H1 (cell line): ENCODE results near the gene GNAT2. TPM values are rescaled to one million over a fixed set of nuclear protein-coding genes. Genes with fewer than 3 reads are reported as not detected.
A peak's percentile ranks its signal among the peaks of the same experiment; 100 is the strongest.

Experiments used
- CTCF ChIA-PET: fragments of 300-600 bp; sonication (Branson Sonifier 250); formaldehyde crosslinking; loops from one replicate; lab custom pipeline; 2021; ENCODE audit not compliant: partially characterized antibody; lab: Charles Lee
- POLR2A ChIA-PET: fragments of 300-600 bp; sonication (Branson Sonifier 250); formaldehyde crosslinking; loops from one replicate; lab custom pipeline; 2021; ENCODE audit warnings: inconsistent platforms; ENCODE audit not compliant: partially characterized antibody; lab: Charles Lee
- DNase-seq, 2 experiments: peaks; one replicate each; pipeline versions ENCODE4 v3.0.0 to v3.0.0-alpha.2; 2010 to 2022; ENCODE audit warnings: low spot score in 2 of 2, low read depth in 1 of 2, mixed read lengths in 1 of 2
- FAIRE-seq: peaks from 2 replicates; lab custom pipeline; 2011; peaks lifted over from hg19 to GRCh38; lab: Jason Lieb, UNC
- H2AFZ ChIP-seq: 2 replicates; pipeline ENCODE4 v1.8.1; 2012; ENCODE audit warnings: low read length, inconsistent platforms
- H2AK5ac ChIP-seq: 2 replicates; pipeline ENCODE4 v1.6.1; 2013; ENCODE audit warnings: low read depth, low read length
- H2BK120ac ChIP-seq: replicated peaks from 2 replicates; pipeline ENCODE3; 2013; ENCODE audit warnings: low read depth, low read length, inconsistent platforms
- H2BK12ac ChIP-seq: 2 replicates; pipeline ENCODE4 v1.6.1; 2013; ENCODE audit warnings: low read depth, low read length
- H2BK15ac ChIP-seq: 2 replicates; pipeline ENCODE4 v1.6.1; 2013; ENCODE audit warnings: low read length
- H2BK20ac ChIP-seq: 2 replicates; pipeline ENCODE4 v1.6.1; 2013; ENCODE audit warnings: low read length
- H2BK5ac ChIP-seq: 2 replicates; pipeline ENCODE4 v1.6.1; 2013; ENCODE audit warnings: low read depth, low read length
- H3K14ac ChIP-seq: 2 replicates; pipeline ENCODE4 v1.6.1; 2013; ENCODE audit warnings: inconsistent platforms; ENCODE audit not compliant: insufficient read length
- H3K18ac ChIP-seq: 2 replicates; pipeline ENCODE4 v1.6.1; 2013; ENCODE audit warnings: low read length; ENCODE audit errors: extremely low read depth
- H3K23ac ChIP-seq: 2 replicates; pipeline ENCODE4 v1.6.1; 2013; ENCODE audit warnings: inconsistent platforms; ENCODE audit not compliant: insufficient read length
- H3K23me2 ChIP-seq: 2 replicates; pipeline ENCODE4 v1.6.1; 2013; ENCODE audit warnings: low read depth, low read length
- H3K27ac ChIP-seq: 2 replicates; pipeline ENCODE4 v1.6.1; 2011; ENCODE audit warnings: low read depth, low read length, inconsistent platforms
- H3K27me3 ChIP-seq, 4 experiments: replicated peaks in 1 of 4; 1 replicate in 1 of 4; 2 replicates in 3 of 4; pipeline versions ENCODE4 v1.6.1 to v1.8.1; 2011 to 2013; ENCODE audit warnings: low read length in 3 of 4, mild to moderate bottlenecking in 3 of 4, inconsistent platforms in 2 of 4, mixed read lengths in 2 of 4, moderate library complexity in 1 of 4; ENCODE audit not compliant: control insufficient read depth in 3 of 4, insufficient read depth in 3 of 4; ENCODE audit errors: extremely low read depth in 1 of 4
- H3K36me3 ChIP-seq, 4 experiments: 2 replicates each; pipeline versions ENCODE4 v1.6.1 to v1.8.1; 2011 to 2013; ENCODE audit warnings: mild to moderate bottlenecking in 4 of 4, low read length in 3 of 4, moderate library complexity in 2 of 4, control low read depth in 1 of 4, inconsistent platforms in 1 of 4; ENCODE audit not compliant: insufficient read depth in 4 of 4, control insufficient read depth in 2 of 4
- H3K4ac ChIP-seq: replicated peaks from 2 replicates; pipeline ENCODE3; 2013; ENCODE audit warnings: low read length, low read depth, mixed read lengths, inconsistent platforms; ENCODE audit not compliant: insufficient read length
- H3K4me1 ChIP-seq, 4 experiments: replicated peaks in 1 of 4; 1 replicate in 1 of 4; 2 replicates in 3 of 4; pipeline versions ENCODE4 v1.6.1 to v1.8.1; 2011 to 2013; ENCODE audit warnings: low read length in 3 of 4, inconsistent platforms in 2 of 4, mixed read lengths in 1 of 4; ENCODE audit not compliant: insufficient read depth in 4 of 4, control insufficient read depth in 3 of 4
- H3K4me2 ChIP-seq, 2 experiments: 2 replicates each; pipeline versions ENCODE4 v1.6.1 to v1.8.1; 2011 to 2013; ENCODE audit warnings: low read depth in 2 of 2, low read length in 2 of 2, control low read depth in 1 of 2, inconsistent platforms in 1 of 2, mild to moderate bottlenecking in 1 of 2; ENCODE audit not compliant: insufficient read depth in 1 of 2
- H3K4me3 ChIP-seq, 4 experiments: fragments of 200-600, 300-600 bp in 1 of 4; sonication (generic), shearing (Covaris generic), sonication (Bioruptor Twin) in 1 of 4; 2 replicates each; pipeline versions ENCODE4 v1.5.1 to v1.8.1; 2011 to 2016; ENCODE audit warnings: low read length in 4 of 4, low read depth in 3 of 4, control low read depth in 2 of 4, inconsistent platforms in 2 of 4, mild to moderate bottlenecking in 2 of 4, mixed read lengths in 1 of 4, moderate library complexity in 1 of 4; ENCODE audit not compliant: insufficient read depth in 2 of 4; ENCODE audit errors: extremely low read depth in 1 of 4
- H3K56ac ChIP-seq: replicated peaks from 2 replicates; pipeline ENCODE3; 2013; ENCODE audit warnings: low read depth, mild to moderate bottlenecking, mixed read lengths, low read length, inconsistent platforms; ENCODE audit not compliant: insufficient read length
- H3K79me1 ChIP-seq: 2 replicates; pipeline ENCODE4 v1.6.1; 2013; ENCODE audit warnings: low read depth, low read length, control low read depth
- H3K79me2 ChIP-seq, 2 experiments: 2 replicates each; pipeline versions ENCODE4 v1.6.1 to v1.8.1; 2012 to 2013; ENCODE audit warnings: low read length in 2 of 2, mild to moderate bottlenecking in 2 of 2, inconsistent platforms in 1 of 2; ENCODE audit not compliant: insufficient read depth in 2 of 2, control insufficient read depth in 1 of 2
- H3K9ac ChIP-seq, 4 experiments: replicated peaks in 1 of 4; 1 replicate in 1 of 4; 2 replicates in 3 of 4; pipeline versions ENCODE4 v1.6.1 to v1.8.1; 2011 to 2013; ENCODE audit warnings: low read depth in 3 of 4, low read length in 3 of 4, control low read depth in 2 of 4, mild to moderate bottlenecking in 2 of 4, moderate library complexity in 2 of 4, inconsistent platforms in 1 of 4; ENCODE audit errors: extremely low read depth in 1 of 4
- H3K9me3 ChIP-seq, 2 experiments: 2 replicates each; pipeline versions ENCODE4 v1.6.1 to v1.8.1; 2012 to 2013; ENCODE audit warnings: mild to moderate bottlenecking in 2 of 2, moderate library complexity in 2 of 2, control low read depth in 1 of 2, inconsistent platforms in 1 of 2, low read depth in 1 of 2, low read length in 1 of 2, mixed read lengths in 1 of 2; ENCODE audit not compliant: insufficient read depth in 2 of 2
- H4K20me1 ChIP-seq, 2 experiments: replicated peaks in 1 of 2; 2 replicates each; pipeline versions ENCODE3 to v1.8.1; 2011 to 2013; ENCODE audit warnings: inconsistent platforms in 2 of 2, low read length in 2 of 2, mild to moderate bottlenecking in 1 of 2; ENCODE audit not compliant: insufficient read depth in 2 of 2, control insufficient read depth in 1 of 2
- H4K5ac ChIP-seq: 2 replicates; pipeline ENCODE4 v1.6.1; 2013; ENCODE audit warnings: low read length, low read depth, mixed read lengths, inconsistent platforms; ENCODE audit not compliant: insufficient read length
- H4K8ac ChIP-seq: 2 replicates; pipeline ENCODE4 v1.8.0; 2013; ENCODE audit warnings: mild to moderate bottlenecking, moderate library complexity, low read length, inconsistent platforms; ENCODE audit not compliant: insufficient read depth; ENCODE audit errors: extremely low read depth
- H4K91ac ChIP-seq: replicated peaks from 2 replicates; pipeline ENCODE3; 2013; ENCODE audit warnings: low read length, mixed read lengths, inconsistent platforms; ENCODE audit not compliant: insufficient read length
- GABPA ChIP-seq: IDR thresholded peaks from 2 replicates; pipeline ENCODE4 v1.6.1; 2011; ENCODE audit warnings: mild to moderate bottlenecking, low read length, moderate library complexity, borderline replicate concordance; ENCODE audit not compliant: insufficient read depth
- JUND ChIP-seq: IDR thresholded peaks from 2 replicates; pipeline ENCODE4 v1.6.1; 2011; ENCODE audit warnings: mild to moderate bottlenecking, improper control_type of control experiment, low read length
- MAFK ChIP-seq: IDR thresholded peaks from 2 replicates; pipeline ENCODE4 v1.6.1; 2012; ENCODE audit warnings: low read depth, mild to moderate bottlenecking, improper control_type of control experiment, low read length
- WGBS, 2 experiments: shearing (Covaris generic) in 1 of 2; methylation state at CpG; one replicate each; pipeline versions ENCODE4 v1.1.6 to v1.1.7; 2013 to 2015; ENCODE audit warnings: low lambda C conversion rate in 2 of 2, mixed read lengths in 2 of 2, inconsistent platforms in 1 of 2, low coverage in 1 of 2, missing lambda C conversion rate in 1 of 2; ENCODE audit not compliant: insufficient replicate concordance in 2 of 2, insufficient coverage in 1 of 2, insufficient read length in 1 of 2; ENCODE audit errors: extremely low coverage in 1 of 2, missing lambda C conversion rate in 1 of 2; 5-methylcytosine and 5-hydroxymethylcytosine counted together
- polyA plus RNA-seq, 7 experiments: library from polyadenylated mRNA; depleted of rRNA in 3 of 7; stranded (reverse) in 5 of 7; unstranded in 2 of 7; fragments of >200 nt in 5 of 7; fragments of 200-250 nt in 2 of 7; gene quantifications; 1 replicate in 5 of 7; 2 replicates in 1 of 7; 4 replicates in 1 of 7; pipeline versions ENCODE4 v1.2.1 to v1.2.3, GENCODE V29; 2011 to 2013; ENCODE audit warnings: missing spikeins in 2 of 7, mixed read lengths in 2 of 7
- total RNA-seq: library from RNA; stranded (reverse); fragmentation: NEBNext Ultra II Directional; extraction: Animal tissue kit (Norgen Biotek cat#: 25700); gene quantifications from 2 replicates; pipeline ENCODE4 v1.2.1, GENCODE V29; 2021

GNAT2 gene
- total and polyA plus RNA-seq, 2 of the 8 experiments (the other 6 are each of a cell fraction or from before 2014, with no cell fraction given): 0.05 TPM; not detected in 1

DNA sequence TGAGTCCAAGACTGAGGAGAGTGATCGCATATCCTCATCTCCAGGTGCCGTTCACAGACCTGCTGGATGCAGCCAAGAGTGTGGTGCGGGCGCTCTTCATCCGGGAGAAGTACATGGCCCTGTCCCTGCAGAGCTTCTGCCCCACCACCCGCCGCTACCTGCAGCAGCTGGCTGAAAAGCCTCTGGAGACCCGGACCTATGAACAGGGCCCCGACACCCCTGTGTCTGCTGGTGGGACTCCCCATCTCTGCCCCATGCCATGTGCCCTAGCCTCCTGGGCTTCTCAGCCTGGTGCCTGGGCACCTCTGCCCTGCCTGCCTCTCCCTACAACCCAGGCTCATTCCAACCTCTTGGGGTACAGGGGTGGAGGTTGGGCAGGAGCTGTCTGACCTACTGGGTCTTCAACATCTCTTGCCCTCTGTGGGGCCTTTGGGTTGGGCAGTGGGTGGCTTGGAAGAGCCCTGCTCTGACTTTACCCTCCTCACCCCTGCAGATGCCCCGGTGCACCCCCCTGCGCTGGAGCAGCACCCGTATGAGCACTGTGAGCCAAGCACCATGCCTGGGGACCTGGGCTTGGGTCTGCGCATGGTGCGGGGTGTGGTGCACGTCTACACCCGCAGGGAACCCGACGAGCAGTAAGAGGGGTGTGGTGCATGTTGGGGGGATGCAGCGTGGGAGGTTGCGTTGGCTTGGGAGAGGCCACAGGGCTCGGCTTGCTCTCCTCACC, 7.4 kb upstream of the GNAT2 start:
- Histone ChIP-seq H3K79me2 (peaks cover 0 to 28% of the 10 kb centered on the region in 2 experiments; a peak in 2 of 4 replicates), H3K4ac (no peak overlapping the region), H3K27me3 (no peaks in the 10 kb centered on the region), H4K8ac (no peak overlapping the region), H4K91ac (no peak overlapping the region), H2BK12ac (no peak overlapping the region), H3K4me2 (no peak overlapping the region), H3K4me3 (no peak overlapping the region), H3K79me1 (peaks cover 10% of the 10 kb centered on the region), H3K36me3 (peaks cover 17 to 27% (median 24%) of the 10 kb centered on the region in 4 experiments), H4K5ac (no peak overlapping the region), H2BK120ac (no peak overlapping the region), H4K20me1 (peaks cover 5 to 31% of the 10 kb centered on the region in 2 experiments), H3K4me1 (peaks cover 0 to 4% (median under 1%) of the 10 kb centered on the region in 4 experiments; a peak in 5 of 7 replicates), H3K14ac (no peak overlapping the region), H2AFZ (no peak overlapping the region), H3K9me3 (no peaks in the 10 kb centered on the region), H3K27ac (no peak overlapping the region), H2BK20ac (no peak overlapping the region), H2AK5ac (no peak overlapping the region), H3K23ac (no peak overlapping the region), H3K23me2 (no peaks in the 10 kb centered on the region), H3K56ac (no peak overlapping the region), H2BK5ac (no peak overlapping the region), H3K9ac (no peak overlapping the region), H3K18ac (no peak overlapping the region), H2BK15ac (no peak overlapping the region)
- ChIA-PET POLR2A (interaction anchor here (0.8 to 3.0 kb wide), 4 partner anchors 10 to 78 kb away, joined by 3 to 16 read pairs (median 4); partner anchors contain the start of gene GNAI3), CTCF (interaction anchor here (0.7 to 10.4 kb wide), 8 partner anchors 10 to 144 kb away, joined by 3 to 73 read pairs (median 7); no protein-coding TSS in a partner anchor)
- FAIRE-seq (no peak), DNase-seq (peak in 1 of 2 experiments; percentile 27)
- 94% methylated on average over 16 of the region's 21 CpGs; no CpG with 5 or more reads in 1 of the 2 experiments for WGBS, 2 experiments
- TF ChIP-seq MAFK (no peak), GABPA (no peak), JUND (no peak)
